Stomach (tissue), 4 donors: ENCODE data around the gene SLC25A12.

Experiments used
- CTCF ChIP-seq, 7 experiments: fragments of 450-650 bp in 4 of 7; fragments of 200-600 bp in 3 of 7; sonication (generic) in 3 of 7; IDR thresholded peaks; one replicate each; pipeline ENCODE4 v1.5.1; 2016 to 2019; ENCODE audit warnings: antibody characterized with exemption in 7 of 7, control low read depth in 2 of 7, mild to moderate bottlenecking in 1 of 7
- EP300 ChIP-seq: sonication (generic); formaldehyde crosslinking; IDR thresholded peaks from one replicate; pipeline ENCODE4 v1.6.1; 2017; ENCODE audit warnings: antibody characterized with exemption
- POLR2A ChIP-seq, 4 donors: fragments of 450-650 bp; IDR thresholded peaks; one replicate each; pipeline ENCODE4 v1.6.1; 2016; ENCODE audit warnings: antibody characterized with exemption in 4 of 4, control low read depth in 2 of 4, mild to moderate bottlenecking in 1 of 4, moderate library complexity in 1 of 4
- POLR2AphosphoS5 ChIP-seq, 3 donors: sonication (generic); formaldehyde crosslinking; IDR thresholded peaks; one replicate each; pipeline ENCODE4 v1.6.1; 2016; ENCODE audit warnings: antibody characterized with exemption in 3 of 3

GRCh38 chr2:171798156-171798820, 95.8 kb downstream of the SLC25A12 start:
- no peak for TF ChIP-seq CTCF (IDR thresholded peaks at IDR 0.05)
- TF ChIP-seq POLR2A (IDR thresholded peaks at IDR 0.05) = no peak
- TF ChIP-seq EP300 = no peak
- TF ChIP-seq POLR2AphosphoS5 (IDR thresholded peaks at IDR 0.05) = no peak
